GM19239 (cell line): ENCODE measurements around the gene PXDN.
A peak's percentile ranks its signal among the peaks of the same experiment; 100 is the strongest.
"Not testable (repeated sequence)": the region's sequence is repeated elsewhere in the genome, so short reads cannot be mapped to it uniquely, and the experiment has no call there.

Experiments used
- DNase-seq: peaks from one replicate; pipeline ENCODE4 v3.0.0; 2011; ENCODE audit warnings: low spot score; ENCODE audit not compliant: insufficient read length
- FAIRE-seq: peaks from 2 replicates; lab custom pipeline; 2011; peaks lifted over from hg19 to GRCh38; lab: Jason Lieb, UNC

The PXDN gene

GRCh38 chr2:1757146-1757545, 12.8 kb upstream of the PXDN start:
- not testable (repeated sequence) for DNase-seq

GRCh38 chr2:1756456-1756855, 12.1 kb upstream of the PXDN start:
- DNase-seq (no peak), FAIRE-seq (no peak)

More at GRCh38 chr2:1757146-1757545, 12.8 kb upstream of the PXDN start:
- not testable (repeated sequence) for FAIRE-seq

- FAIRE-seq: no peak
- DNase-seq: no peak
These were observed 11.3 kb upstream of the PXDN start for GRCh38 chr2:1755436-1756191.

GRCh38 chr2:1754461-1755170, 10.3 kb upstream of the PXDN start:
- DNase-seq (no peak), FAIRE-seq (no peak)

GRCh38 chr2:1754046-1754445, 9.7 kb upstream of the PXDN start:
- DNase-seq: no peak
- no peak for FAIRE-seq

GRCh38 chr2:1752751-1753150, 8.4 kb upstream of the PXDN start:
- FAIRE-seq (no peak), DNase-seq (no peak)

- no peak for DNase-seq
- no peak for FAIRE-seq
These were observed 7.7 kb upstream of the PXDN start for GRCh38 chr2:1751767-1752725.

- peak; percentile 50 for DNase-seq
These were observed 6.8 kb upstream of the PXDN start for GRCh38 chr2:1750933-1751766.

GRCh38 chr2:1750270-1750932, 6.1 kb upstream of the PXDN start:
- no peak for FAIRE-seq
- no peak for DNase-seq

More at GRCh38 chr2:1750933-1751766, 6.8 kb upstream of the PXDN start:
- FAIRE-seq: no peak

- FAIRE-seq: no peak
- DNase-seq: no peak
These were observed 5.3 kb upstream of the PXDN start for GRCh38 chr2:1749489-1750119.

- no peak for FAIRE-seq
- no peak for DNase-seq
These were observed 4.6 kb upstream of the PXDN start for GRCh38 chr2:1748741-1749488.

- FAIRE-seq (no peak), DNase-seq (no peak)
These were observed 3.9 kb upstream of the PXDN start for GRCh38 chr2:1748176-1748740.

GRCh38 chr2:1747065-1747941, 3.0 kb upstream of the PXDN start:
- no peak for FAIRE-seq
- DNase-seq: no peak

- no peak for DNase-seq
- FAIRE-seq: no peak
These were observed 2.1 kb upstream of the PXDN start for GRCh38 chr2:1746174-1747064.

GRCh38 chr2:1745171-1746023, 1.1 kb upstream of the PXDN start:
- no peak for FAIRE-seq
- DNase-seq: no peak
